Measurements from ENCODE around the gene GPR101. TPM values are rescaled to one million over a fixed set of nuclear protein-coding genes. Genes with fewer than 3 reads are reported as not detected.
"Not testable (repeated sequence)": the region's sequence is repeated elsewhere in the genome, so short reads cannot be mapped to it uniquely, and the experiment has no call there.

The GPR101 gene
- total and polyA plus RNA-seq, 4 experiments from 2014 or later: not detected

GRCh38 chrX:137025930-137026329 lies 7.9 kb downstream of the GPR101 start:
- no peaks in the 10 kb centered on the region for H3K9me3 ChIP-seq (ENCODE audit: control insufficient read depth in 1 of 2, low read length in 2 of 2)
- no peak overlapping the region for H3K4me3 ChIP-seq (ENCODE audit: low read length in 2 of 2)
- Mint-ChIP-seq H3K27ac (no peak overlapping the region), H3K36me3 (no peaks in the 10 kb centered on the region), H3K27me3 (peaks cover 10 to 12% of the 10 kb centered on the region in 2 donors), H3K4me1 (peaks cover 0 to 1% (median under 1%) of the 10 kb centered on the region in 4 donors), H3K9me3 (no peaks in the 10 kb centered on the region), H3K4me3 (no peak overlapping the region)
- H3K27me3 ChIP-seq (ENCODE audit: insufficient read depth, low read length): no peaks in the 10 kb centered on the region
- POLR2A ChIA-PET (ENCODE audit: partially characterized antibody): no interaction called here
- DNase-seq: no peak
- H3K27ac ChIP-seq (ENCODE audit: low read depth, low read length): no peak overlapping the region
- no peaks in the 10 kb centered on the region for H3K36me3 ChIP-seq (ENCODE audit: insufficient read depth, low read length)
- CTCF ChIA-PET (ENCODE audit: partially characterized antibody): no interaction called here
- intact Hi-C loops (cut with micrococcal nuclease): no loop called here
- no peaks in the 10 kb centered on the region for H3K4me1 ChIP-seq (ENCODE audit: insufficient read depth, low read length)

GRCh38 chrX:137000236-137000635 lies 33.6 kb downstream of the GPR101 start:
- POLR2A ChIA-PET (ENCODE audit: partially characterized antibody); H3K9me3 ChIP-seq (ENCODE audit: control insufficient read depth in 1 of 2, low read length in 2 of 2); H3K27me3 ChIP-seq (ENCODE audit: insufficient read depth, low read length); H3K36me3 Mint-ChIP-seq; DNase-seq; H3K27ac Mint-ChIP-seq; intact Hi-C loops (cut with micrococcal nuclease); H3K4me1 Mint-ChIP-seq; H3K4me1 ChIP-seq (ENCODE audit: insufficient read depth, low read length); H3K4me3 ChIP-seq (ENCODE audit: low read length in 2 of 2); H3K4me3 Mint-ChIP-seq; H3K27me3 Mint-ChIP-seq; H3K27ac ChIP-seq (ENCODE audit: low read depth, low read length); H3K36me3 ChIP-seq (ENCODE audit: insufficient read depth, low read length); CTCF ChIA-PET (ENCODE audit: partially characterized antibody): not testable (repeated sequence)
- peaks cover 0 to 11% (median 1%) of the 10 kb centered on the region in 8 donors for H3K9me3 Mint-ChIP-seq

DNA sequence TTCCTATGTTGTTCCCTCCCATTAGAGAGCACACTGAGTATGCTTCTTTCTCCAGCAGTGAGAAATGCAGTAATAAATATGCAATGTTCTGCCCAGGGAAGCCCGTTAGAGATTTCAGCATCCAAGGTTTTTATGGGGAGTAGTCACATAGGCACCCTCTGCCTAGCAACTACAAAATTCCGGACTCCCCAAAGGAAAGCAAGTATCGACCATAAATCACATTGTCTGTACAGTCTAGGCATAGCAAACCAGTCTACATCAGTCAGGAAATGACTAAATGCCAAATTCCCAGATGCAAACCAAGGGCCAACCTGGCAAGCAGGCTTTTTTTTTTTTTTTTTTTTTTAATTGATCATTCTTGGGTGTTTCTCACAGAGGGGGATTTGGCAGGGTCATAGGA lies 34.8 kb downstream of the GPR101 start:
- H3K27me3 ChIP-seq (ENCODE audit: insufficient read depth, low read length): no peaks in the 10 kb centered on the region
- POLR2A ChIA-PET (ENCODE audit: partially characterized antibody): no interaction called here
- no peaks in the 10 kb centered on the region for H3K9me3 ChIP-seq (ENCODE audit: control insufficient read depth in 1 of 2, low read length in 2 of 2)
- no peak overlapping the region for H3K27ac Mint-ChIP-seq
- H3K36me3 ChIP-seq (ENCODE audit: insufficient read depth, low read length): no peaks in the 10 kb centered on the region
- CTCF ChIA-PET (ENCODE audit: partially characterized antibody): no interaction called here
- H3K27ac ChIP-seq (ENCODE audit: low read depth, low read length): no peak overlapping the region
- H3K4me1 ChIP-seq (ENCODE audit: insufficient read depth, low read length): no peaks in the 10 kb centered on the region
- peaks cover 0 to 3% (median 0%) of the 10 kb centered on the region in 8 donors for H3K9me3 Mint-ChIP-seq
- no peaks in the 10 kb centered on the region for H3K27me3 Mint-ChIP-seq
- no peaks in the 10 kb centered on the region for H3K4me1 Mint-ChIP-seq
- intact Hi-C loops (cut with micrococcal nuclease): no loop called here
- no peak for DNase-seq
- H3K4me3 Mint-ChIP-seq: no peak overlapping the region
- H3K36me3 Mint-ChIP-seq: no peaks in the 10 kb centered on the region
- no peak overlapping the region for H3K4me3 ChIP-seq (ENCODE audit: low read length in 2 of 2)

Other genes with a start within 250 kb of the GPR101 start
- gene RBMX, start 153.3 kb downstream of the GPR101 start, total RNA-seq: 100 to 1,000 TPM; 239 to 246 TPM
- 100 to 1,000 TPM; 183 to 244 TPM for gene RBMX, start 153.3 kb downstream of the GPR101 start, polyA plus RNA-seq